ENCODE results near the gene SLC1A7. TPM values are rescaled to one million over a fixed set of nuclear protein-coding genes. Genes with fewer than 3 reads are reported as not detected.

The SLC1A7 gene
- total and polyA plus RNA-seq, 4 experiments from 2014 or later = not detected

DNA sequence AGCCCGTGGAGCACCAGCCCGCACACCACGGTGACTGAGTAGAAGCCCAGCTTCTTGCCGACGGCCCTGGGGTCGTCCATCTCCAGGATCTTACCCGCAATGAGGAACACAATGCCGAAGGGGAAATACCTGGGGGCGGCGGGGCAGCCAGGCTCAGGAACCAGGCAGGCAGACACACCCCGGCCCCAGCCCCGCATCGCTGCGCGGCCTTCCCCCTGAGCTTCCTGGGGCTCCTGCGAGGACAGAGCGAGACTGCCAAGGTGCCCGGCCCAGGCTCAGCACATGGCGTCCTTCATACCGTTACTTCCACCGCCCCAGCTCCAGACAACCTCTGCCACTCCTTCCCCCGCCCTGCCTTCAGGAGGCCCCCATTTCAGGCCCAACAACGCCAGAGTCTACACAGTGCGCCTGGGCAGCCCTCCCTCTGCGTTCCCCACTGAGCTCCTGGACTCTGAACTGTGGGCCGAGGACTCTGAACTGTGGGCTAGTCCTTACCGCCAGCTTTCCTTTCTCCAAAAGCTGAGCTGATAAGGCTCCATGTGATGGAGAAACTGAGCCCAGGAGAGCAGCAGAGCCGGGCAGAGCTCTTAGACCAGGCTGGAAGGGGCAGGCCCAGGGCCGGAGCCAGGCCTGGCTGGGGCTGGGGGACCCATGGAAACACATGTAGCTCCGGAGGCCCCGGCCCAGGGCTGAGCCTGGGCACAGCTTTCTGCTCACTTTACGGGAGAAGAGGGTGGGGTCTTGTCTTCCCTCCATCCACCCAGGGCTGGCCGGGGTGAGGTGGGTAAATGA, 49.6 kb downstream of the SLC1A7 start:
- no peaks in the 10 kb centered on the region for H3K27me3 Mint-ChIP-seq
- no peaks in the 10 kb centered on the region for H3K36me3 Mint-ChIP-seq
- intact Hi-C loops (cut with micrococcal nuclease) = no loop called here
- no peak overlapping the region for H3K27ac ChIP-seq (ENCODE audit: low read depth, low read length)
- no peak overlapping the region for H3K4me3 Mint-ChIP-seq
- ChIA-PET CTCF (ENCODE audit: partially characterized antibody) (no interaction called here), POLR2A (ENCODE audit: partially characterized antibody) (no interaction called here)
- H3K4me3 ChIP-seq (ENCODE audit: low read length in 2 of 2) = no peak overlapping the region
- H3K9me3 Mint-ChIP-seq = peaks cover 0 to 2% (median 0%) of the 10 kb centered on the region in 8 donors
- no peaks in the 10 kb centered on the region for H3K4me1 Mint-ChIP-seq
- no peaks in the 10 kb centered on the region for H3K36me3 ChIP-seq (ENCODE audit: insufficient read depth, low read length)
- no peaks in the 10 kb centered on the region for H3K4me1 ChIP-seq (ENCODE audit: insufficient read depth, low read length)
- no peak overlapping the region for H3K27ac Mint-ChIP-seq
- H3K27me3 ChIP-seq (ENCODE audit: insufficient read depth, low read length) = no peaks in the 10 kb centered on the region
- no peak for DNase-seq
- H3K9me3 ChIP-seq (ENCODE audit: control insufficient read depth in 1 of 2, low read length in 2 of 2) = no peaks in the 10 kb centered on the region

DNA sequence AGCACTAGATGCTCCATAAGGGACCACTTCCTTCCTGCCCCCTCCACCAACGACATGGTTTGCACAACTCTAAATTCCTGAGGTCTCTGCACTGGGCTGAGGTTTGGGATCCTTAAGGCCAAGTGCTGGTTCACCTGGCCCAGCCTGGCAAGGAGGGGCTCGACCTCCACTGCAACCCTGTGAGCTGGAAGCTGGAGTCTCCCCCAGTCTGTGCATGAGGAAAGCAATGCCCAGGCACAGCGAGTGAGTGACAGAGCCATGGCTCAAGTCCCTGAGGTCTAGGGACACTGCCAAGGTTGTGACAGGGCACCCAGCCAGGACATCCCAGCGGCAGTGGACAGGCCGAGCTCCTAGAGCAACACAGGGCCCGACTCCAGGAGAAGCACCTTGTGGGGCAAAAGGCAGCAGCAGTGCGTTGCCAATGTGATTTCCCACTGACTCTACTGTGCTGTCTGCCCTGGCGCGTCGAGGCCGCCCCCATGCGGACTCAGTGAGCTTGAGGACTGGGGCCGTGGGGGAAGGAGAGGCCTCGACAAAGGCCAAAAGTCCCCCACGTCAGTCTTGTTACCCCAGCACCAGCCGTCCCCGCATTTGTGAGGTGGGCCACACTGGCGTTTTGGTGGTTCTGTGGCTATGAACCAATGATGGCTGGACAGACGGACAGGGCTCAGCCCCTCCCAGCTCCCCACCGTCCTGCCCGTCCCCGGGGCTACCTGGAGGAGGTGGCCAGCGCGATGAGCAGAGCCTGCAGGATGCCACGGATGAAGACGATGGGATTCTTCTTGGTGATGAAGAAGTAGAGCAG, 50.4 kb downstream of the SLC1A7 start:
- Histone ChIP-seq H3K4me1 (ENCODE audit: insufficient read depth, low read length) (no peaks in the 10 kb centered on the region), H3K36me3 (ENCODE audit: insufficient read depth, low read length) (no peaks in the 10 kb centered on the region), H3K4me3 (ENCODE audit: low read length in 2 of 2) (no peak overlapping the region), H3K9me3 (ENCODE audit: control insufficient read depth in 1 of 2, low read length in 2 of 2) (no peaks in the 10 kb centered on the region), H3K27me3 (ENCODE audit: insufficient read depth, low read length) (no peaks in the 10 kb centered on the region), H3K27ac (ENCODE audit: low read depth, low read length) (no peak overlapping the region)
- Mint-ChIP-seq H3K36me3 (no peaks in the 10 kb centered on the region), H3K9me3 (peaks cover 0 to 2% (median 0%) of the 10 kb centered on the region in 8 donors), H3K4me1 (no peaks in the 10 kb centered on the region), H3K27ac (no peak overlapping the region), H3K4me3 (no peak overlapping the region), H3K27me3 (no peaks in the 10 kb centered on the region)
- intact Hi-C loops (cut with micrococcal nuclease) = no loop called here
- POLR2A ChIA-PET (ENCODE audit: partially characterized antibody) = no interaction called here
- no peak for DNase-seq
- CTCF ChIA-PET (ENCODE audit: partially characterized antibody) = no interaction called here

DNA sequence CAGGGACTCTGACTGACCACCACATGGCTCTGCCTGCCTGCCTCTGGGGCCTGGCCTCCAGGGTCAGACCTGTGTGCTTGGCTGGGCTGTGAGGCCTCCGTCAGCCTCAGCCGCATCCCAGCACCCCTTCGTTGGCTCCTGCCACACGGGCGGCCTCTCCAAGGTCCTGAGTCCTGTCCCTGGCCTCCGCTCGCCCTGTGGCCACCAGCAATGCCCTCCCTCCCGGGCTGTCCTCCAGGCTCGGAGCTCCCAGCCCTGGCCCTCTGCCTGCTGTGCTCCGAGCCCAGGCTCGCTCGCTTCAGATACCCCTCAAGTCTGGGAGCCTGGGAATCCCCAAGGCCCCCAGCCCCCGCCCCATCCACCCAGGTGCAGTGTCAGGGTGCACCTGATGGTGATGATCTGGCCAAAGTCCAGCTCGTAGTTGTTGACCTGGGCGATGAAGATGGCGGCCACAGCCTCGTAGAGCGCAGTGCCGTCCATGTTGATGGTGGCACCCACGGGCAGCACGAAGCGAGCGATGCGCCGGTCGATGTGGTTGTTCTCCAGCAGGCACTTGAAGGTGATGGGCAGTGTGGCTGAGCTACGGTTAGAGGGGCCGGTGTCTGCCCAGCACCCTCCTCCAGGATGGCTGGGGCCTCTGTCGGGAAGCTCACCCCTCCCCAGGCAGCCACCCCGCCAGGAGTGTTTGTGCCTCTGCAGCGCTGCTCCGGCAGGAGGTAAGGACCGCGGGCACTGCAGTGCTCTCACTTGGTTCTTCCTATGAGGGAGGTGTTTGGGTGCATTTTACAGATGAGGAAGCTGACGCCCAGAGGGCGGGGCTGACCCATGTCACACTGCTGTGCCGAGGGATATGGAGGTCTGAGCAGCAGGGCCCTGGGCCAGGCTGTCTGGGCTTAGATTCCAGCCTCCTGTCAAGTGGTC, 52.0 kb downstream of the SLC1A7 start:
- no peak for DNase-seq

DNA sequence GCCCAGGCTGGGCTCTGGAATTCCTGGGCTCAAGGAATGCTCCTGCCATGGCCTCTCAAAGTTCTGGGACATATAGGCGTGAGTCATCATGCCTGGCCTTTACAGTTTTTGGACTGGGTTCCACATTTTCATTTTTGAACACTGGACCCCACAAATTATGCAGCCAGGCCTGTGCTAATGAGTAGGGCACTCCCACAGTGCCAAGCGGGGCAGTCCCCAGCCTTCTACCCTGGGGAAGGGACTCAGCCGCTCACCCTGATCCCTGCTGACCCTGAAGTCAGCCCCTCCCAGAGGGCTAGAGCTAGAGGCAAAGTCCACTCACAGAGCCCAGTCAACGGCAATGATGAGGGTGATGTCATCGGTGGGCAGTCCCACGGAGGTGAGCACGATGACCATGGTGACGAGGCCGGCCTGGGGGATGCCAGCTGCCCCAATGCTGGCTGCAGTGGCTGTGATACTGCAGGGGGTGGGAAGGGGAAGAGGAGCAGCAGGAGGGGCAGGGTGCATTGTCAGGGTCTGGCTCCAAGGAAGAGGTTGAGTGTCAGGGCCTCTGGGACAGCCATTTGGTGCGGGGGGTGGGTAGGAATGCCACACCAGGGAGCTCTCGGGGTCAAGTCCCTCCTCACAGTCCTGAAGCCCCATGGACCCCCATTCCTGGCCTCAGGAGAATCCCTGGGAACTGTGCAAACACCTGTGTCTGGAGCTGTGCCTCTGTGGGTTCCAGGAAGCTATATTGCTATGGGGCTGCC, 52.8 kb downstream of the SLC1A7 start:
- intact Hi-C loops (cut with micrococcal nuclease) = no loop called here
- H3K27ac Mint-ChIP-seq = no peak overlapping the region
- ChIA-PET CTCF (ENCODE audit: partially characterized antibody) (no interaction called here), POLR2A (ENCODE audit: partially characterized antibody) (no interaction called here)
- DNase-seq = no peak
- no peaks in the 10 kb centered on the region for H3K27me3 ChIP-seq (ENCODE audit: insufficient read depth, low read length)
- no peaks in the 10 kb centered on the region for H3K36me3 Mint-ChIP-seq
- H3K9me3 Mint-ChIP-seq = peaks cover 0 to 2% (median 0%) of the 10 kb centered on the region in 8 donors
- no peaks in the 10 kb centered on the region for H3K4me1 Mint-ChIP-seq
- no peak overlapping the region for H3K27ac ChIP-seq (ENCODE audit: low read depth, low read length)
- no peaks in the 10 kb centered on the region for H3K4me1 ChIP-seq (ENCODE audit: insufficient read depth, low read length)
- no peaks in the 10 kb centered on the region for H3K36me3 ChIP-seq (ENCODE audit: insufficient read depth, low read length)
- H3K4me3 Mint-ChIP-seq = no peak overlapping the region
- H3K4me3 ChIP-seq (ENCODE audit: low read length in 2 of 2) = no peak overlapping the region
- H3K27me3 Mint-ChIP-seq = no peaks in the 10 kb centered on the region
- H3K9me3 ChIP-seq (ENCODE audit: control insufficient read depth in 1 of 2, low read length in 2 of 2) = no peaks in the 10 kb centered on the region

More for the DNA sequence above, 52.0 kb downstream of the SLC1A7 start:
- no peaks in the 10 kb centered on the region for H3K4me1 Mint-ChIP-seq
- peaks cover 0 to 2% (median 0%) of the 10 kb centered on the region in 8 donors for H3K9me3 Mint-ChIP-seq
- Histone ChIP-seq H3K4me3 (ENCODE audit: low read length in 2 of 2) (no peak overlapping the region), H3K27ac (ENCODE audit: low read depth, low read length) (no peak overlapping the region), H3K9me3 (ENCODE audit: control insufficient read depth in 1 of 2, low read length in 2 of 2) (no peaks in the 10 kb centered on the region), H3K27me3 (ENCODE audit: insufficient read depth, low read length) (no peaks in the 10 kb centered on the region), H3K36me3 (ENCODE audit: insufficient read depth, low read length) (no peaks in the 10 kb centered on the region), H3K4me1 (ENCODE audit: insufficient read depth, low read length) (no peaks in the 10 kb centered on the region)
- no peaks in the 10 kb centered on the region for H3K36me3 Mint-ChIP-seq
- CTCF ChIA-PET (ENCODE audit: partially characterized antibody) = no interaction called here
- H3K27me3 Mint-ChIP-seq = no peaks in the 10 kb centered on the region
- POLR2A ChIA-PET (ENCODE audit: partially characterized antibody) = no interaction called here
- no peak overlapping the region for H3K27ac Mint-ChIP-seq
- intact Hi-C loops (cut with micrococcal nuclease) = no loop called here
- H3K4me3 Mint-ChIP-seq = no peak overlapping the region

DNA sequence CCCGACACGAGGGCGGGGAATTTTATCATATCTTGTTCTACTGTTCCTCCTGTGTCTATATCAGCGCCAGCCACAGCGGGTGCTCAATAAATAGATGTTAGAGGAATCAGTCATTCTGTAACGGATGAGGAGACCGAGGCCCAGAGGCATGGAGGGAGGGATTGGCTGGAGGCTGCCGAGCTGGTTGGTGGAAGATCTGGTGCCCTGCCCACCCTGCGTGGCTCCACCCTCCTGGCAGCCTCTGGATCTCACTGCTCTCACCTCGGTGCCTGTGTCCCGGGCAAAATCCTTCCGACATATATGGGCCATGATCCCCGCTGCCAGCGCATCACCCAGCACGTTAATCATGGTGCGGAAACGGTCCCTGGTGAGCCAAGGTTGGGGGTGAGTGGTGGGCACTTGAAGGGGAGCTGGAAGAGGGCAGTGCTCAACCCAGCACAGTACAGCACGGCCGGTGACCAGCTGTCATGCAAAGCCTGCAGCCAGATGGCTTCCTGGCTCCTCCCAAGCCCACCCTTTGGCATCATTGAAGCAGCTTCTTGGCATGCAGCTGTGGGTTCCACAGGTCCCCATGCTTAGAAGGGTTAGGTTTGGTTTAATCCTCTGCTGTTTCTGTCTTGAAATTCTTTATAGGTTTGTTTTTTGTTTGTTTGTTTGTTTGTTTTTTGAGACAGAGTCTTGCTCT, 53.7 kb downstream of the SLC1A7 start:
- ChIA-PET CTCF (ENCODE audit: partially characterized antibody) (no interaction called here), POLR2A (ENCODE audit: partially characterized antibody) (no interaction called here)
- Histone ChIP-seq H3K4me3 (ENCODE audit: low read length in 2 of 2) (no peak overlapping the region), H3K27me3 (ENCODE audit: insufficient read depth, low read length) (no peaks in the 10 kb centered on the region), H3K36me3 (ENCODE audit: insufficient read depth, low read length) (no peaks in the 10 kb centered on the region), H3K27ac (ENCODE audit: low read depth, low read length) (no peak overlapping the region), H3K9me3 (ENCODE audit: control insufficient read depth in 1 of 2, low read length in 2 of 2) (no peaks in the 10 kb centered on the region), H3K4me1 (ENCODE audit: insufficient read depth, low read length) (no peaks in the 10 kb centered on the region)
- H3K9me3 Mint-ChIP-seq = peaks cover 0 to 2% (median 0%) of the 10 kb centered on the region in 8 donors
- intact Hi-C loops (cut with micrococcal nuclease) = no loop called here
- no peaks in the 10 kb centered on the region for H3K27me3 Mint-ChIP-seq
- H3K36me3 Mint-ChIP-seq = no peaks in the 10 kb centered on the region
- no peak for DNase-seq
- no peaks in the 10 kb centered on the region for H3K4me1 Mint-ChIP-seq
- no peak overlapping the region for H3K4me3 Mint-ChIP-seq
- no peak overlapping the region for H3K27ac Mint-ChIP-seq

DNA sequence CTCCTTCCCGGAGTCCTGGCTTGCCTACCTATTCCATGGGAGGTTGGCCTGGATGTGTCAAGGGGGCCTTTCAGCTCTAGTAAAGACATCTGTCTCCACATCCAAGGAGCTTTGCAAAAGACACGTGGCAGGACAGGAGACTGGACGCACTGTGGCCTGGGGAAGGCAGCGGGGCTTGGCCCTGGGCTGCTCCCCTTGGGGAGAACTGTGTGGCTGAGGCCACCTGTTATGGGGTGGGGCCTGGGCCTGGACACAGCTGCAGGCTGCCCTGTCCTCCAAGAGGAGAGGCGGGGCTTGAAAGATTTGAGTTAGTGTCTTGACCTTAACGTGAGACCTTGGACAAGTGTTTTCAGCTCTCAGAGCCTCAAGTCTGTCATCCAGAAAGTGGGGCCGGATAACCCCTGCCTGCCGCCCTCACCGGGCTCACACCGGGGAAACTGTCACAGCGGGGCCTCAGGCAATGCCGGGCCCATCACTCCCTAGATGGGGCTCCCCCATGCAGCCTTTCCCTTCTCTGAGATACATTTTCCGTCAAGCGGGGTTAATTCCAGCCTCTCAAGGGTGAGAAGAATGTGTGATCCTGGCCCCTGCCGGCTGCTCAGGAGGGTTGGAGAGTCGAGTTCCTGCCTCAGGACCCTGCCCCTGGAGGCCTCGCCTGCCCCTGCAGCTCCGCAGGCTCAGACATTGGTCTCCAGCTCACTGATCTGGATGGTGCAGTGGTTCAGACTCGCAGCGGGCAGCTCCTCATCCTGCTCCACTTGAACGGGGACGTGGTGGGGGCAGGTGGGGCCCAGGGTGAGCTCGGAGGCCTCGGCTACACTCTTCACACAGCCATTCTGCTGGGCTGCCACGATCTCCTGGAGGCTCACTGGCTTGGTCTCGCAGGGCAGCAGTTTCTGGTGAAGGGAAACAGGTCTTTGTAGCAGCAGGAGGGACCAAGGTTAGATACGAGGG, 54.8 kb downstream of the SLC1A7 start:
- Histone ChIP-seq H3K4me1 (ENCODE audit: insufficient read depth, low read length) (no peaks in the 10 kb centered on the region), H3K9me3 (ENCODE audit: control insufficient read depth in 1 of 2, low read length in 2 of 2) (no peaks in the 10 kb centered on the region), H3K27me3 (ENCODE audit: insufficient read depth, low read length) (no peaks in the 10 kb centered on the region), H3K27ac (ENCODE audit: low read depth, low read length) (no peak overlapping the region), H3K36me3 (ENCODE audit: insufficient read depth, low read length) (no peaks in the 10 kb centered on the region), H3K4me3 (ENCODE audit: low read length in 2 of 2) (no peak overlapping the region)
- Mint-ChIP-seq H3K4me1 (no peaks in the 10 kb centered on the region), H3K36me3 (no peaks in the 10 kb centered on the region), H3K9me3 (peaks cover 0 to 2% (median 0%) of the 10 kb centered on the region in 8 donors), H3K4me3 (no peak overlapping the region), H3K27ac (no peak overlapping the region), H3K27me3 (no peaks in the 10 kb centered on the region)
- POLR2A ChIA-PET (ENCODE audit: partially characterized antibody) = no interaction called here
- intact Hi-C loops (cut with micrococcal nuclease) = no loop called here
- CTCF ChIA-PET (ENCODE audit: partially characterized antibody) = interaction anchor here (0.5 kb wide), 1 partner anchor 52 kb away, joined by 3 read pairs; no protein-coding TSS in a partner anchor
- DNase-seq = no peak
